Measurements from ENCODE around the gene ABCG1.
A peak's percentile ranks its signal among the peaks of the same experiment; 100 is the strongest.

Gene ABCG1

DNA sequence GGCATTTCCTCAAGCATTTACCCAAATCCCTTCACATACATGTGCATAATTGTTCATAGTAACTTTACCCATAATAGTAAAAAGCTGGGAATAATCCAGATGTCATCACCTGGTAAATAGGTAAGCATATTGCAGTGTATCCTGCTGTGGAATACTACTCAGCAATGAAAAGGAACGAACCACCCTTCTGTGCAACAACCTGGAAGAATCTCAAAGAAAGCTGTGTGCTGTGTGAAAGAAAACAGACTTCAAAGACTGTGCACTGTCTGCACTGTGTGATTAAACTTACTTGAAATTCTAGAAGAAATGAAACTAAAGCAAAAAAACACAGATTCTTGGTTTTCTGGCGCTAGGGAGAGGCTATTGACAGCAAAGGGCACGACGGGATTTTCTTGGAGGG lies 118.3 kb downstream of the ABCG1 start:
- no peak for DNase-seq

DNA sequence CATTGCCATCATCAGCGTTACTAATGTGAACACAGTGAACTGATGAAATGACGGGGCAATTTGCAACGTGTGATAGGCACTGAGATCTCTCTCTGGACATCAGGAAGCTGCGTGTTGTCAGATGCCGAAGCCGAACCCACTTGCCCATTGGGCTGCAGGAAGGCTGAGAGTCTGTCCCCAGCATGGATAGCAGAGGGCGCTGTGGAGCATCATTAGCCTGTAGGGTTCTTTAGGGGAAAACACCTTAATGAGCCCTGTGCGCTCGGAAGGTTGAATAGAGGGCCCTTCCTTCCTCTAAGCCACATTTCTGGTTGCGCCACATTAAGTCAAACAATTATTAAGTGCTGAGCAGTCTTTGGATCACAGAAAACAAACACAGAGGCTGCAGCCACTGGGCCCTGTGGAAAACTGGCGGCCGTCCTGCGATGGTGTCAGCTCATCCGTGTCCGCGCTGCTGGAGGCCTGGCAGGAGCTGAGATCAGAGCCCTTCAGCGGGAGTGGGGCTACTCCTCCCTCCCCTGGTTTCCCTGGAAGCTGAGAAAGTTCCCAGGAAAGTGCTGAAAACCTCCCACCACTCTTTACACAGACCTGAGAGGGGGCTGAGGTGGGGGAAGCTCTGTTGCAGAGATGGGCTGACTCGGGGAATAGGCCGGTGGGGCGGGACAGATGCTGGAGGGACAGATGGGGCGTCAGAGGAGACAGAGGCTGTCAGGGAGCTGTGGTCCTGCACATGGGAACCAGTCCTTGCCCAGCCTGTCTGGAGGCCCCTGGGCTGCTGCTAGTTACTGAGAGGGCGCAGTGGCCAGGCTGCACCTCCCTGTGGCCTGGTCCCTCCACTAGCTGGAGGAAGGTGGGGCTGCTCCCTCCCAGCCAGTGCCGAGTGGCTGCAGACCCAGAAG lies 119.1 kb downstream of the ABCG1 start:
- DNase-seq, result peak; percentile 20

DNA sequence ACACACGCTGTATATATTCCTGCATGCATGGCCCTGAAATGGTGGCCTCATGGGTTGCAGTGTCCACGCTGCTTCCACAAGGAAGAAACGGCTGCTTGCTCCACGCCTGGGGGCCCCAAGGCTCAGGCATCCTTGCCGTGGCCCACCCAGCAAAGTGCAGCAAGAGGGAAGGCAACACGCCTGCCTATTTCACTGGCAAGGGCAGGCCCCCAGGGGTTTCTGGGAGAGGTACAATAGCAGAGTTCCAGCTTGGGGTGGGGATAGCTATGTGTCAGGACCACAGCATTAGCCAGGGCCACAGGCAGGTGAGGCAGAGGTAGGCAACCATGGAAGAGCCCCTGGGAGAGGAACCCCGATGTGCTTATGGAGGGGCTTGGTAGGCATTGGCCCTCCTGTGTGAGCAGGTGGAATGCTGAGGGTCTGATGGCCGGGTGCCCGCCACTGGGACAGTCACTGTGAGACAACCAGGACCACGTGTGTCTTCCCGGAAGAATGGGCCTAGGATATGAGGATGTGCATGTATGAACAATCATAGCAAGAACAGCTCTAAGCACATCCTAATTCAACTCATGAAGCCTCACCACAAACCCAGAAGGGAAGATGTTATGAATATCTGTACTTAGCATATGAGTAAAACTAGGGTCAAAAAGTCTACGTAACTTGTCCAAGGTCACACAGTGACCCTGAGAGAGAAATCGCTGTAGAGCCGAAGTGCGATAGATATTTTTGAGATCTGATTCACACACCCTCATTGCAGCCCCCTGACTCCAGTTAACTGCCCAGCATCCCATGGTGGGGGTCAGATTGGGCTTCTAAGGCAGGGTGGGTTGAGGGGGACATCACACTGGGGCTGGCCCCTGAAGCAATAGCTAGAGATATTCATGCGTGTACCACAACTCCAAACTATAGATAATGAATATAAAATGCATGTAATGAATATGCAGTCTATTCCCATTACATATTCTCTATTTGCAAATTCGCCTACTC lies 120.1 kb downstream of the ABCG1 start:
- DNase-seq, result no peak

DNA sequence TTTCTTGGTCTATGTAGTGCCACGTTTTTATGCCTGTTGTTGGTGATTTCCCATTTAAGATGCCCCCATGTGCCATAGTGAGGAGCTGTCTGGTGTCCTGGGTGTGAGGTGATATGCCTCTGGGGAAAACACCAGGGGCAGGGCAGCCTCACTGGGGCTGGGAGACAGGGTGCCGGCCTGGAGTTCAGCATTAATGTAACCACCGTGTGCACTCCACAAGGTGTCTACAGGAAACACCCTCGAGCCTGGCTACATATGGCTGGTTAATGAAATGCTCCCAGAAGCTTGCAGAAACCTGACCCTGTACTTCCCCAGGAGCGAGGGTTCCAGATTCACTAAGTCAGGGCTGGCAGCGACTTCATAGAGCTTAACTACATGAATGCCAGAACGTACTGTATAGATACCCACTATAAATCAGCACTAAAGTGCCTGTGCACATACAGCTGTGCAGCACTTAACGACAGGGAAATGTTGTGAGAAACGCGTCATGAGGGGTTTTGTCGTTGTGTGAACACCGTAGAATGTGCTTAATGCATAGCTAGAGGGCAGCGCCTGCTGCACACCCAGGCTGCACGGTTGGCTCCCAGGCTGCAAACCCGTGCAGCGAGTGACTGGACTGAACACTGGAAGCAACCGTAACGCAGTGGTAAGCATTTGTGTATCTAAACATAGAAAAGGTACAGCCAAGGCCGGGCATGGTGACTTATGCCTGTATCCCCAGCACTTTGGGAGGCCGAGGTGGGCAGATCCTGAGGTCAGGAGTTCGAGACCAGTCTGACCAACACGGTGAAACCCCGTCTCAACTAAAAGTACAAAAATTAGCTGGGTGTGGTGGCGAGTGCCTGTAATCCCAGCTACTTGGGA lies 121.5 kb downstream of the ABCG1 start:
- no peak for DNase-seq

DNA sequence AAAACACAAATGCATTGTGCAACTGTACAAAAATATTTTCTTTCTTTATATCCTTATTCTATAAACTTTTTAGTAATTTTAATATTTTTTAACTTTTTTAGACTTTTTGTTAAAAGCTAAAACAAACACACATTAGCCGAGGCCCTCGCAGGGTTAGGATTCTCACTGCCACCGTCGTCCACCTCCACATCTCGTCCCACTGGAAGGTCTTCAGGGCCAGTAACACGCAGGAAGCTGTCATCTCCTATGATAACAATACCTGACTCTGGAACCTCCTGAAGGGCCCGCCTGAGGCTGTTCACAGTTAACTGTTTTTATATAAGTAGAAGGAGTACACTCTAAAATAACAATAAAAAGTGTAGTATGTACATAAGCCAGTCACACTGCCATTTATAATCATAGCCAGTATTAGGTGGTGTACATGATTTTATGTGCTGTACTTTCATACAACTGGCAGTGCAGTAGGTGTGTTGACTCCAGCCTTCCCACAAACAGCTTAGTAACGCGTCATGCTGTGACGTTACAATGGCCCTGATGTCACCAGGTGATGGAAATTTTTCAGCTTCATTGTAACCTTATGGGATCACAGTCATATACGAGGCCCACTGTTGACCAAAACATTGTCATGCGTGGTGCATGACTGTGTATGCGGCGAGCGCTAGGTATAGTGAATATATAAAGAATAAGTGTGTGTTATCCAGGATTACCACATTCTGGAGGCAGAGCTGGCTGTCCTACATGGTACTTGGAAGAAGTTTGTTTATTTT lies 123.0 kb downstream of the ABCG1 start:
- DNase-seq, result no peak

DNA sequence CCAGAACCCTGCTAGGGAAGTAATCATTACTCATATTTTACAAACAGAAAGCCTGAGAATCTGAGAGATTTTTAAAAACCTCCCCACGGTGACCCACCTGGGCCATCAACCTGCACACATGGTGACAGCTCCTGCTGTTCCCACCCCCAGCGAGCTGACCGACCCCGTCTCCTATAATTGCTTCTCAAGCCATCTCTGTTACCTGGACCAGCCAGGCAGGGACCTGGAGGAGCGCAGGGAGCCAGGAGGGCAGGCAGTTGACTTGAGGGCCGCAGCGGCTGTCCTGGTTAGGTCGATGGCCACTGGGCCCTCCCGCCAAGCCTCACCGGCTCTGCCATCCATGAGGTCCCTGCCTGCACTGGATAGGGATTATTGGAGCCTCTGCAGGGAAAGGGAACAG lies 124.2 kb downstream of the ABCG1 start:
- no peak for DNase-seq

DNA sequence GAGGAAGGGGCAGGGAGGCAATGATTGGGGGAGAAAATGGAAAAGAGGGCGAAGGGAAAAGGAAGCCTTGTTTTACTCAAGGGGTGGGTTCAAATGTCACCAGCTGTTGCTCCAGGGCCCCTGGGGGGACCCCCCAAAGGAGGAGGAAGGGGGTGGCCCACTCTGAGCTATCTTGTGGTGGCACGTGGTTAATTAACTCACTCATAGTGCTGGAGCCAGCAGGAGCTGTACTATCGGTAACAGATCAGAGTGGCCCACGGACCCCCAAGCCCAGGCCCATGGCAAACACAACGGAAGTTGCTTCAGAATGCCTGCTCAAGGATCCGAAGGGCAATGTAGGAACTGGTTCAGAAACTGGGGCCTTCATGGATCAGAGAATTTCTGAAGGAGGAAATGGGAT lies 124.6 kb downstream of the ABCG1 start:
- no peak for DNase-seq

DNA sequence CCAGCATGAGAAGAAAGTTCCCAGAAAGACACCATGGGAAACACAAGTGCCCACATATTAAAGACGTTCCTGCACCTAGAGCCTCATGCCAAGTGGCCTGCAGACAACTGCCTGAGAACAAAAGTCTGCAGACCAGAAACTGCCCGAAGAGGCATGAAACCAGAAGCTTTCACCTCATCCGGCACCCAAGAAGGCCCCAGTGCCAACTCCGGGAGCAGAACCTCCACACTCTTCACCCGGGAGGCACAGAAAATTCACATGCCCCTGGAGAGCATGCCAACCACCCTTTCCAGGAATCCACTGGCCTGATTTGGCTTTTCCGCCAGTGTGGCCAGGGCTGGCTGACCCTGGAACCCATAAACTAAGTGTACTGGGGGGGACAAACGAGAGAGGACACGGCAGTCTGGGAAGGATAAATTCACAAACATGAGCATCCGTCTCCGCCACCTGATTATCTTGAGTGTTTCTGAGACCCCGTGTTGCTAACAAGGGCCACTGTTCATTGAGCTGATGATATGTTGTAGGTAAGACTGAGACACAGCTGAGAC lies 125.1 kb downstream of the ABCG1 start:
- no peak for DNase-seq

DNA sequence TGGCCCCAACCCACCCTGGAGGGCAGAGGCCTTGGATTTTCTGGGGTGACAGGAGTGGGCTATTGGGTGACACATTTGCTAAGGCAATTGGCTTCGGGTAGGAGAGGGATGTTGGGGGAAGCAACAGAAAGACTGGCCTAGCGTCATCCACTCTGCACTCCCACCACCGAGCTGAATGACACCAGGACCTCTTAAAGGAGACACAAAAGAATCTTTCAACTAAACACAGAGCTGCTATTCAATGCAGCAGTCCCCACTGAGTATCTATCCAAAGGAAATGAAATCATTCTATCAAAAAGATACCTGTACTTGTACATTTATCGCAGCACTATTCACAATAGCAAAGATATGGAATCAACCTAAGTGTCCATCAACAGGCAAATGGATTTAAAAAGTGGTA lies 125.7 kb downstream of the ABCG1 start:
- no peak for DNase-seq

DNA sequence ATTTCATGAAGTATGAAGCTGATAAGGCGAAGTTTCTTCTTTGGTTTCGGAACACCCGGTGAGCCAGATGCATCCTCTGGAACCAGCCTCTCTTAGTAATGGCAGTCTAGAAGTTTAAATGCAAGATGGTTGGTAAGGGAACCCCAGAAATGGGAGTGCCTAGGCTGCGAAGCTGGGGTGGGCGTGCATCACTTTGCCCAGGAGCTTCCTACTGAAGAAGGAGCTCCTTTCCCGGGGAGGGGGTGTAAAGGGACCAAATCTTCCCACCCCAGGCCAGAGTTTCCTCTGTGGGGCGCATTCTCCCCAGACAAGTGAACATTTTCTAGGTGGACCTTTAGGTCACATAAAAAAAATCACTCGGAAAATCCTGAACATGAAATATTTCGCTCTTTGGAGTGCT lies 127.5 kb downstream of the ABCG1 start:
- no peak for DNase-seq
